Nephron (organoid): ENCODE data around the gene FRZB.
"Not testable (repeated sequence)": the region's sequence is repeated elsewhere in the genome, so short reads cannot be mapped to it uniquely, and the experiment has no call there.

Experiments used
- H3K27ac Mint-ChIP-seq, 3 experiments: 2 replicates each; pipeline ENCODE4 v1.8.0; 2020; ENCODE audit warnings: mixed read lengths in 3 of 3, mild to moderate bottlenecking in 2 of 3, moderate library complexity in 1 of 3
- H3K27me3 Mint-ChIP-seq: 2 replicates; pipeline ENCODE4 v1.8.0; 2021; ENCODE audit warnings: low read depth, mild to moderate bottlenecking, moderate library complexity, mixed read lengths
- H3K36me3 Mint-ChIP-seq: 2 replicates; pipeline ENCODE4 v1.8.0; 2020; ENCODE audit warnings: low read depth, mixed read lengths
- H3K4me1 Mint-ChIP-seq: 2 replicates; pipeline ENCODE4 v1.8.0; 2020; ENCODE audit warnings: mixed read lengths
- H3K4me3 Mint-ChIP-seq, 3 experiments: 2 replicates each; pipeline ENCODE4 v1.8.0; 2020; ENCODE audit warnings: mild to moderate bottlenecking in 3 of 3, mixed read lengths in 3 of 3, moderate library complexity in 2 of 3
- H3K9me3 Mint-ChIP-seq: 2 replicates; pipeline ENCODE4 v1.8.0; 2020; ENCODE audit warnings: mixed read lengths
- CTCF ChIP-seq, 3 experiments: fragments of 200-600 bp; sonication (generic); IDR thresholded peaks; one replicate each; pipeline ENCODE4 v1.5.0; 2021; ENCODE audit warnings: antibody characterized with exemption in 3 of 3; ENCODE audit not compliant: unreplicated experiment in 3 of 3

The FRZB gene

DNA sequence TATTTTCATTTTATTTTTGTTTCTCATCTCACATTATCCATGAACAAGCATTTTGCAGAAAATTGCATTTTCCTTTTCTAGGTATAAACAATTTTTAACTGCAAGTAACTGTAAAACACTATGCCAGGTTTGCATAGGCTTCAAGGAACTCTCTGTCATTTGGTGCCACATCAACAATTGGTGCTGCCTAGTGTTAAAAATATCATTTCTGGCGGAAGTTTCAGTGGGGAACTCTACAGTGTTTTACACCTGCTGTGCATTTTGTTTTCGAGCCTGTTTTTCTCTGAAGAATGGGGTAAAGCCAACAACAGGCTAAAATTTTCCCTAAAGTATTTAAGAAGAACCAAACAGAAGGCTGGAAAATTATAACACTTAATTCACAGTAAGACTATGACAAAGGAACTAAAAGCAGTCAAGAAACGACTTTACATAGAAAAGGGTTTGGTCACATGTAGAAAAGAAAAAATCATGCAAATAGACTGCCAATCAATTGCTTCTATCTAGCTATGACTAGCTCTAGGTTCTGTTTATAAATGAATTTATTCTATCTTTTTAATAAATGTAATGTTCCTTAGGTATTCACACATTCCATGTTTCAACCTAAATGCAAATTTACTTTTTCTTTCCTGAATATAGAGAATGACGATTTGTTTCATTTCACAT is 21.4 kb upstream of the FRZB start:
- Mint-ChIP-seq H3K27ac (no peak overlapping the region), H3K27me3 (no peaks in the 10 kb centered on the region), H3K4me1 (peaks cover 7% of the 10 kb centered on the region), H3K9me3 (no peaks in the 10 kb centered on the region), H3K36me3 (no peaks in the 10 kb centered on the region), H3K4me3 (no peak overlapping the region)
- TF ChIP-seq CTCF (IDR thresholded peaks at IDR 0.05; ENCODE audit: unreplicated experiment in 3 of 3): no peak

DNA sequence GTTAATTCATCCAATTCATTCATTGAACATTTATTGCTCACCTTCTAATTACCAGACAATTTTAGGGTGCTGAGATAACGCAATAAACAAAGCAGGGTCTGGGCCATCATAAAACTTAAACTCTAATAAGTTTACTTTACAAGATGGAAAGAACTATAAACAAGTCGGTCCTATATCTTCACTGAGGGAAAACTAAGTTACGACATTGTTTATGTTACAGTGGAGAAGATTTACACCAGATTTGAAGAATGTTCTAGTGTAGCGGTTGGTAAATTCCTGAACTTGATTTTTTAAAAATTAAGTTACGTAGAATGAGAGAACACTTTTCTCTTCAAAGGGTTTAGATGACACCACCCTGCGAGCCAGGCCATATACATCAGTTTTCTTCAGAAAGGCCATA is 20.7 kb upstream of the FRZB start:
- H3K4me1 Mint-ChIP-seq: peaks cover 7% of the 10 kb centered on the region
- peaks cover 2% of the 10 kb centered on the region for H3K9me3 Mint-ChIP-seq
- H3K4me3 Mint-ChIP-seq: no peak overlapping the region
- H3K27ac Mint-ChIP-seq: no peak overlapping the region
- H3K27me3 Mint-ChIP-seq: no peaks in the 10 kb centered on the region
- no peak for TF ChIP-seq CTCF (IDR thresholded peaks at IDR 0.05; ENCODE audit: unreplicated experiment in 3 of 3)
- no peaks in the 10 kb centered on the region for H3K36me3 Mint-ChIP-seq

GRCh38 chr2:182885771-182886170 is 19.3 kb upstream of the FRZB start:
- no peaks in the 10 kb centered on the region for H3K27me3 Mint-ChIP-seq
- peaks cover 7% of the 10 kb centered on the region for H3K4me1 Mint-ChIP-seq
- H3K27ac Mint-ChIP-seq: no peak overlapping the region
- peaks cover 7% of the 10 kb centered on the region for H3K9me3 Mint-ChIP-seq
- H3K4me3 Mint-ChIP-seq: no peak overlapping the region
- H3K36me3 Mint-ChIP-seq: no peaks in the 10 kb centered on the region
- TF ChIP-seq CTCF (IDR thresholded peaks at IDR 0.05; ENCODE audit: unreplicated experiment in 3 of 3): no peak

DNA sequence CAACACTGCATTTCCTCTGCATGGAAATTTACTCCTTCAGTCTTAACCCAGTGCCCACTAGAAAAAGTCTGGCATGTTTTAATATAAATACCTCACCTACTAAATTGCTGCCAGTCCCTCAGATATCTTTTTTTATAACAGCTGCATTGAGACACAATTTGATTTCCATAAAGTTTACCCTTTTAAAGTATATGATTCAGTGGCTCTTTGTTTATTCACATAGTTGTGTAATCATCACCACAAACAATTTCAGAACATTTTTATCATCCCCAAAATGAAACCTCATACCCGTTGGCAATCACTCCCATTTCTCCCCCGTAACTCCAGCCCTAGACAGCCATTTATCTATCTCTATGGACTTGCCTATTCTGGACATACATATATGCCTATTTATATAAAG is 17.0 kb upstream of the FRZB start:
- H3K27ac Mint-ChIP-seq: no peak overlapping the region
- H3K27me3 Mint-ChIP-seq: no peaks in the 10 kb centered on the region
- no peaks in the 10 kb centered on the region for H3K4me1 Mint-ChIP-seq
- H3K9me3 Mint-ChIP-seq: peaks cover 25% of the 10 kb centered on the region
- no peak for TF ChIP-seq CTCF (IDR thresholded peaks at IDR 0.05; ENCODE audit: unreplicated experiment in 3 of 3)
- H3K4me3 Mint-ChIP-seq: no peak overlapping the region
- H3K36me3 Mint-ChIP-seq: peaks cover 12% of the 10 kb centered on the region

DNA sequence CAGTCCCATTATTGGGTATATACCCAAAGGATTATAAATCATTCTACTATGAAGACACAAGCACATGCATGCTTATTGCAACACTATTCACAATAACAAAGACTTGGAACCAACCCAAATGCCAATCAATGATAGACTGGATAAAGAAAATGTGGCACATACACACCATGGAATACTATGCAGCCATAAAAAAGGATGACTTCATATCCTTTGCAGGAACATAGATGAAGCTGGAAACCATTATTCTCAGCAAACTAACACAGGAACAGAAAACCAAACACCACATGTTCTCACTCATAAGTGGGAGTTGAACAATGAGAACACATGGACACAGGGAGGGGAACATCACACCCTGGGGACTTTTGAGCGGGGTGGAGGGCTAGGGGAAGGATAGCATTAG is 13.7 kb upstream of the FRZB start:
- H3K27me3 Mint-ChIP-seq, H3K27ac Mint-ChIP-seq, H3K4me3 Mint-ChIP-seq, H3K4me1 Mint-ChIP-seq: not testable (repeated sequence)
- Mint-ChIP-seq H3K36me3 (peaks cover 21% of the 10 kb centered on the region), H3K9me3 (peaks cover 51% of the 10 kb centered on the region)

DNA sequence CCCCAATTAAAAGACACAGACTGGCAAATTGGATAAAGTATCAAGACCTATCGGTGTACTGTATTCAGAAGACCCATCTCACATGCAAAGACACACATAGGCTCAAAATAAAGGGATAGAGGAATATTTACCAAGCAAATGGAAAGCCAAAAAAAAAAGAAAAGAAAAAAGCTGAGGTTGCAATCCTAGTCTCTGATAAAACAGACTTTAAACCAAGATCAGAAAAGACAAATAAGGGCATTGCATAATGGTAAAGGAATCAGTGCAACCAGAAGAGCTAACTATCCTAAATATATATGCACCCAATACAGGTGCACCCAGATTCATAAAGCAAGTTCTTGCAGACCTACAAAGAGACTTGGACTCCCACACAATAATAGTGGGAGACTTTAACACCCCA is 10.2 kb upstream of the FRZB start:
- Mint-ChIP-seq H3K36me3 (peaks cover 25% of the 10 kb centered on the region), H3K9me3 (peaks cover 55% of the 10 kb centered on the region)
- not testable (repeated sequence) for H3K27ac Mint-ChIP-seq, H3K27me3 Mint-ChIP-seq, H3K4me1 Mint-ChIP-seq, H3K4me3 Mint-ChIP-seq

DNA sequence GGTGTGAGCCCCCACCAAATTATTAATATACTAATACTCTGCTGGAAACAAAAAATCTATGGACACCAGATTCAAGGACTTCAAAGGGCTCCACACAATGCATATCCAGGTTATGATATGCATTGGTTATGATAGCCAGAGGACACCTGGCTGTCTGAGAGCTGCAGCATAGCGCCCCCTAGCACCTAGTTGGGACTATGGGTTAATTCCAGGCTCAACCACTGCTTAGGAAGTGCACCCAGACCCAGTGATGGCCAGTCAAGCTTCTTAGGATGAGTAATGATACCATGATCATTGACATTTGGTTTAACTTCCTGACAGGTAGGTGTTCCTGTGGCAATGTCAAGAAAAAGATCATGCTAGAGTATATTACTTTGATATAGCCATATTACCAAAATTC is 3.8 kb upstream of the FRZB start:
- peak in 1 of 3 experiments; percentile 10 for TF ChIP-seq CTCF (IDR thresholded peaks at IDR 0.05; ENCODE audit: unreplicated experiment in 3 of 3)
- peaks cover 20% of the 10 kb centered on the region for H3K4me1 Mint-ChIP-seq
- peaks cover 4% of the 10 kb centered on the region for H3K36me3 Mint-ChIP-seq
- no peak overlapping the region for H3K4me3 Mint-ChIP-seq
- H3K9me3 Mint-ChIP-seq: peaks cover 7% of the 10 kb centered on the region
- peaks cover 10% of the 10 kb centered on the region for H3K27me3 Mint-ChIP-seq
- no peak overlapping the region for H3K27ac Mint-ChIP-seq
